GM12865 (cell line): ENCODE measurements around the gene FAM76B.

Experiments
- DNase-seq: peaks from one replicate; pipeline ENCODE4 v3.0.0; 2010; ENCODE audit warnings: low read depth
- H3K4me3 ChIP-seq: 2 replicates; pipeline ENCODE4 v1.5.1; 2011; ENCODE audit warnings: mild to moderate bottlenecking, low read depth, low read length, control low read depth
- TF ChIP-seq, protein P1 (sequence below): IDR thresholded peaks from 2 replicates; pipeline ENCODE4 v1.5.1; 2011; ENCODE audit warnings: low read length, control low read depth, low read depth, inconsistent platforms; ENCODE audit not compliant: insufficient read depth; ENCODE audit errors: missing control alignments

Gene FAM76B

DNA sequence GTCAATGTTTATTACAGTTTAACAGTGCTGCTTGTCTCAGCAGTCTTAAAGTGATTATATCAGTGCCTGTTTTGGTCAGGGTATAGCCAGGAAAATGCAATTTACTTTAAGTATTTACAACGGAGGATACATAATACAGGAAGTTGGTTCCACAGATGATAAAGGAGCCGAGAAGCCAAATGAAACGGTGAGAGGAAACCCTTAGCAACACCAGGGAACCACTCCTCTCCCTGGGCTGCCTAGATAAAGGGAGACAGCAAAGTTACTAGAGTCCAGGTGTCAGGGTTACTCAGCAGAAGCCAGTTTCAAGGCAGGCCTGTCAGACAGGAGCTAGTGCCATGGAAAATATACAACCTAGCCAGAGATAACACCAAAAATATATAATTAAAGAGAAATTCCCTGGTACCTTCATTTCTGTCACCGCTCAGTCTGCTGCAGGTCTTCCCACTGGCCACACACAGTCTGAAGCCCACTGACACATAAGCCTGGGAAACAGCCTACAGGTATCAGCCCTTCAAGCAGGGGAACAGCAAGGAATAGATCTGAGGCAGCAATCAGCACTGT is 55.5 kb downstream of the FAM76B start:
- H3K4me3 ChIP-seq: no peak overlapping the region
- TF ChIP-seq, protein P1, sequence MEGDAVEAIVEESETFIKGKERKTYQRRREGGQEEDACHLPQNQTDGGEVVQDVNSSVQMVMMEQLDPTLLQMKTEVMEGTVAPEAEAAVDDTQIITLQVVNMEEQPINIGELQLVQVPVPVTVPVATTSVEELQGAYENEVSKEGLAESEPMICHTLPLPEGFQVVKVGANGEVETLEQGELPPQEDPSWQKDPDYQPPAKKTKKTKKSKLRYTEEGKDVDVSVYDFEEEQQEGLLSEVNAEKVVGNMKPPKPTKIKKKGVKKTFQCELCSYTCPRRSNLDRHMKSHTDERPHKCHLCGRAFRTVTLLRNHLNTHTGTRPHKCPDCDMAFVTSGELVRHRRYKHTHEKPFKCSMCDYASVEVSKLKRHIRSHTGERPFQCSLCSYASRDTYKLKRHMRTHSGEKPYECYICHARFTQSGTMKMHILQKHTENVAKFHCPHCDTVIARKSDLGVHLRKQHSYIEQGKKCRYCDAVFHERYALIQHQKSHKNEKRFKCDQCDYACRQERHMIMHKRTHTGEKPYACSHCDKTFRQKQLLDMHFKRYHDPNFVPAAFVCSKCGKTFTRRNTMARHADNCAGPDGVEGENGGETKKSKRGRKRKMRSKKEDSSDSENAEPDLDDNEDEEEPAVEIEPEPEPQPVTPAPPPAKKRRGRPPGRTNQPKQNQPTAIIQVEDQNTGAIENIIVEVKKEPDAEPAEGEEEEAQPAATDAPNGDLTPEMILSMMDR: no peak
- DNase-seq: no peak

DNA sequence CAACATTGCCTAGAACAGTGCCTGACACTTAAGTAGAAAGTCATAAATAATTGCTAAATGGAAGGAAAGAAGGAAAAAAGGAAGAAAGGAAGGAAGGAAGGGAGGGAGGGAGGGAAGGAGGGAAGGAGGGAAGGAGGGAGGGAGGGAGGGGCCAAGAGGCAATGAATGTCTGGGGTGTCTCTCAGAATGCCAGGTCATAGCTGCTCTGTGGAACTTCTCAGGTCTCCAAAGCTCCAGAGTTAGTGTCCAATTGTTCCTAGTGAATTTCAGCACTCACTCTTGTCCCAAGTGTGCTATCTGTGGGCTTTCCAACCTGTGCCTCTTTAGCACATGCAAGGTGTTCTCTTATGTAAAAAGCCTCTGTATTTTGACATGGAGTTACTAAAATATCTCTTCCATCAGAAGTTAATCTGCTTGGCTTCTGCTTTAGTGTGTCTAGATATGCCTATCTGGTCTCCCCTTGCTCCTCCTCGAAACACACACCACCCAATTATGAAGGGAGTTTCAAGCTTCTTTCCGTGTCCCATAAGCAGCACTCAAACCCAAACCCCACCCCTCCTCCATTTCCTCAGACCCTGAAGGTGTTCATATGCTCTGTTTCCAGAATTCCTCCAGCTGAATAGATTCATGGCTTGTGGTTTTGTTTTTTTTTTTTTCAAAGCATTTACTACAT is 56.5 kb downstream of the FAM76B start:
- TF ChIP-seq, protein P1: no peak
- H3K4me3 ChIP-seq: no peak overlapping the region
- DNase-seq: no peak

DNA sequence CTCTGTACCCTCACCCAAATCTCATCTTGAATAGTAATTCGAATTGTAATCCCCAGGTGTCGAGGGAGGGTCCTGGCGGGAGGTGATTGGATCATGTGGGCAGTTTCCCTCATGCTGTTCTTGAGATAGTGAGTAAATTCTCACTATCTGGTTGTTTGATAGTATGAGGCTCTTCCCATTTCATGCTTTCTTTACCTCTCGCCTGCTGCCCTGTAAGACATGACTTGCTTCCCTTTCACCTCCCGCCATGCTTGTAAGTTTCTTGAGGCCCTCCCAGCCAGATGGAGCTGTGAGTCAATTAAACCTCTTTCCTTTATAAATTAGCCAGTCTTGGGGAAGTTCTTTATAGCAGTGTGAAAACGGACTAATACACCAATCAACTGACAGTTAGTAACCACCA is 60.1 kb downstream of the FAM76B start:
- no peak for DNase-seq
- H3K4me3 ChIP-seq: no peak overlapping the region
- TF ChIP-seq, protein P1: no peak

DNA sequence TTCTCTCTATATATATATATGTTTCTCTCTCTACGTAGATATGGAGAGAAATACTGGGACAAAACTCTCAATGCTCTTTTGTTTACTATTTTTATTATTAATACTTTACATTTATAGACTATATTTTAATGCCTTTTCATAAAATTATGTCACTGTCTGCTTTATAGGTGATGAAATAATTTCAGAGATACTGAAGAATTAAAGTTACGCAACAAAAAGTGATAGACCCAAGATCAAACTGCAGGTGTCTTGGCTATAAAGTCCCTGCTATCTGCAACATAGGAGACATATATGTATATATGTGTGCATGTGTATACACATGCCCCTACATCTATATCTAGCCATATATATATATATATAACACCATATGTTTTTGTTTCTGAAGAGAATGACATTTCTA is 60.8 kb downstream of the FAM76B start:
- no peak overlapping the region for H3K4me3 ChIP-seq
- TF ChIP-seq, protein P1: no peak
- no peak for DNase-seq

DNA sequence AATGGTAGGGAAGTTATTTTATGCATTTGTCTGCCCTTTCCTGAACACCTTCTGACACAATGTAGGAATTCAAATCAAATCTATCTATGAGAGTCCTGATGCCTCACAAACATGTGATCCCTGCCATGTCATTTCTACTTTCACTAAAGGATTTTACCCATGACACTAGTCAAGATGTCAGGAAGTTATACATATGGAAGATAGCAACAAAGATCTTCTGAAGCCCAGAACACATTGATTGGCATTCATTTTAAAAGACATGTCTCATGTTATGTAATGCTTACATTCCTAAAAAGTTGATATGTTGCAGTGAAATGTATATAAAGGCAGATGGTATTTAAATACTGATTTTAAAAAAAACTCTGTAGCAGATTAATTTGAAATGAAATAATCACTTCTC is 61.5 kb downstream of the FAM76B start:
- no peak overlapping the region for H3K4me3 ChIP-seq
- TF ChIP-seq, protein P1: no peak
- no peak for DNase-seq

DNA sequence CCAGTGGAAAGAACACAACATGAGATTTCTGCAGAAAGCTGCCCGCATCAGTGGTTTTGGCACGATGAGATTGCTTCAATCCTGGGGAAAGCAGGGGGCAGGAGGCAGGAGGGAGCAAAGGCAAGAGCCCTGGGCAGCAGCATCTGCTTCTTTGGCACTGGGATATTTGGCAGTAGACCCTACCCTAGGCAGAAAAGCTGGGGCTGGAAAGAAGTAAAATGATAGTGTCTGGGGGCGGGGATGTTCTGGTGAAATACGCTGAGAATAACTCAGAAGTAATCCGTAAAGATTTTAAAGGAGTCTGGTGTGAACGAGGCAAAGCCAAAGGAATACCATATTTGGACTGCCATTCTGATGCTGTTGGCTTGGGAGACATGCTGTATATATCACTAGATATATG is 62.0 kb downstream of the FAM76B start:
- TF ChIP-seq, protein P1: no peak
- DNase-seq: no peak
- no peak overlapping the region for H3K4me3 ChIP-seq

DNA sequence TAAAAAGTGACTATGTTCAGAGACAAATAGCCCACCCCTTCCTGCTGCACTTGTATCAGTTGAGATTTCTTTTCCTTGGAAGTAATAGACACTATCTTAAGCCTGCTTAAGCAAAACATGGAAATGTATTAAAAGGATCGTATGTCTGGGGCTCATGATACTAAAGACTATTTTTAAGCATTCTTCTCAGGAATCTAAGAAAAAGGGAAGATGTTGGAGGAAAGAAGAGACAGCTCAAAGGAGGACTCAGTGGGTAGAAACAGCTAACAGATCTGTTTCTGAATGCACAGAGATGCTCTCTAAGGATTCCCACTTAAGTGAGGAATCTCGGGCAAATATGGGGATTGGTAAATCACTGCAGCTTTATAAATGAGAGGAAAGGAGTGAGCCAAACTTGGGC is 62.5 kb downstream of the FAM76B start:
- TF ChIP-seq, protein P1: no peak
- no peak overlapping the region for H3K4me3 ChIP-seq
- no peak for DNase-seq
